BJ (cell line): ENCODE data around the gene RPS26. TPM values are rescaled to one million over a fixed set of nuclear protein-coding genes. Genes with fewer than 3 reads are reported as not detected.

Experiments used
- CTCF ChIA-PET: fragments of 350-600 bp; formaldehyde crosslinking; extraction: SDS; loops from one replicate; lab custom pipeline; 2021; ENCODE audit warnings: antibody characterized with exemption, inconsistent platforms; lab: Yijun Ruan, JAX
- POLR2A ChIA-PET: fragments of 300-600 bp; sonication (Branson Sonifier 250); formaldehyde crosslinking; extraction: SDS; loops from one replicate; lab custom pipeline; 2021; ENCODE audit warnings: antibody characterized with exemption; lab: Charles Lee
- DNase-seq: peaks from one replicate; pipeline ENCODE4 v3.0.0-alpha.2; 2011; ENCODE audit warnings: low read depth
- H3K27me3 ChIP-seq: 2 replicates; pipeline ENCODE4 v1.6.0; 2011; ENCODE audit warnings: low read length; ENCODE audit not compliant: control insufficient read depth, insufficient read depth
- H3K36me3 ChIP-seq: 2 replicates; pipeline ENCODE4 v1.5.1; 2011; ENCODE audit warnings: low read length; ENCODE audit not compliant: control insufficient read depth, insufficient read depth
- H3K4me3 ChIP-seq: 2 replicates; pipeline ENCODE4 v1.5.1; 2011; ENCODE audit warnings: low read depth, mild to moderate bottlenecking, control low read depth, low read length
- polyA plus RNA-seq: library from polyadenylated mRNA; depleted of rRNA; stranded (reverse); fragments of >200 nt; gene quantifications from 2 replicates; pipeline ENCODE4 v1.2.3, GENCODE V29; 2011
- TF ChIP-seq, protein P1 (sequence below): IDR thresholded peaks from 2 replicates; pipeline ENCODE4 v1.5.1; 2011; ENCODE audit warnings: low read depth, mild to moderate bottlenecking, control low read depth, inconsistent platforms, low read length, moderate library complexity; ENCODE audit not compliant: insufficient read depth

Gene RPS26
- polyA plus RNA-seq, 1 experiment, result 635 TPM

GRCh38 chr12:56004211-56004610 lies 37.5 kb upstream of the RPS26 start:
- CTCF ChIA-PET, result interaction anchor here (0.6 to 1.5 kb wide), 2 partner anchors 10 to 26 kb away, joined by 3 to 5 read pairs; no protein-coding TSS in a partner anchor
- no peak overlapping the region for H3K4me3 ChIP-seq
- no peaks in the 10 kb centered on the region for H3K27me3 ChIP-seq
- POLR2A ChIA-PET, result no interaction called here
- DNase-seq, result no peak
- TF ChIP-seq, protein P1, sequence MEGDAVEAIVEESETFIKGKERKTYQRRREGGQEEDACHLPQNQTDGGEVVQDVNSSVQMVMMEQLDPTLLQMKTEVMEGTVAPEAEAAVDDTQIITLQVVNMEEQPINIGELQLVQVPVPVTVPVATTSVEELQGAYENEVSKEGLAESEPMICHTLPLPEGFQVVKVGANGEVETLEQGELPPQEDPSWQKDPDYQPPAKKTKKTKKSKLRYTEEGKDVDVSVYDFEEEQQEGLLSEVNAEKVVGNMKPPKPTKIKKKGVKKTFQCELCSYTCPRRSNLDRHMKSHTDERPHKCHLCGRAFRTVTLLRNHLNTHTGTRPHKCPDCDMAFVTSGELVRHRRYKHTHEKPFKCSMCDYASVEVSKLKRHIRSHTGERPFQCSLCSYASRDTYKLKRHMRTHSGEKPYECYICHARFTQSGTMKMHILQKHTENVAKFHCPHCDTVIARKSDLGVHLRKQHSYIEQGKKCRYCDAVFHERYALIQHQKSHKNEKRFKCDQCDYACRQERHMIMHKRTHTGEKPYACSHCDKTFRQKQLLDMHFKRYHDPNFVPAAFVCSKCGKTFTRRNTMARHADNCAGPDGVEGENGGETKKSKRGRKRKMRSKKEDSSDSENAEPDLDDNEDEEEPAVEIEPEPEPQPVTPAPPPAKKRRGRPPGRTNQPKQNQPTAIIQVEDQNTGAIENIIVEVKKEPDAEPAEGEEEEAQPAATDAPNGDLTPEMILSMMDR, result no peak
- peaks cover 9% of the 10 kb centered on the region for H3K36me3 ChIP-seq

DNA sequence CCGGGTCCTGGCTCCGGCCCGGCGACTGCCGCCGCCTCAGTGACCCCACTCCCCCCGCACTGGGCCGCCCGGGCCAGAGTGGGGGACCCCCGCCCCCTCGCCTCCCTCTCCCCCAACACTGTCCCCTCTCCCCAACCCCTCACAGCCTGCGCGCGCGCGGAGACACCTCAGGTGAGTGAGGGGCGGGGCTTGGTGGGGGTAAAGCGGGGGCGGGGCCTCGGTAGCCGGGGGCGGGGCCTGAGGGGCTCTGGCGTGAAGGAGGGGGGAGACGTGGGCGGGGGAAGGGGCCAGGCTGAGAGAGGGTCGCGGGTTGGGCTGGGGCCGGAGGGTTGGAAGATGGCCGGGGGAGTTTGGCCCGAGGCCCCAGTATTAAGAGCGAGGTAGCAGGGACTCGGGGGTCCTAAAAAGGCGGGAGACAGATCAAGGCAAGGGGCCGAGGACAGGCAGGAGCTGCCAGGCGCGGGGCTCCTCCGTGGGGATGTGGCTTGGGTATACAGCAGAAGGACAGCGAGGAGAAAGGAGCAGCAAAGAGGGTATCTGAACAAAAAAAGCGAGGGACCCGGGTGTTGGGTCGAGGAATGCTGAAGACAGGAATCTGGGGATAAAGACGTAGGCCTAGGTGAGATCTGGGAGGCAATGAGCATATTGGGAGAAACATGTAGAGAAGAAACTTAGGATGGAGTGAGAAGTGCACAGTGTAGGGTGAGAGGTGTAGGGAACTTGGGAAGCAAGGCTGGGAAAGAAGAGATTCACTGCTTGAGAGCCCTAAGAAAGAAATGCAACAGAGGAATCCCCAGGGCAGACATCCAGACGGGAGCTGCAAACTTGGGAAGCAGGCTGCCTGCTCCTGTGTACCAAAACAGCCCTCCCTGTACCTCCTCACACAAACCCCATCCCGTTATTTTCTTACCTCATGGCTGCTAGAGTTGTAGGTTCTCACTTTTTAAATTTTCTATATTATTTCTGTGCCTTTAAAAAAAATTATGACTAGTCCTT lies 33.9 kb upstream of the RPS26 start:
- Histone ChIP-seq H3K27me3 (no peaks in the 10 kb centered on the region), H3K4me3 (peak overlapping the region; percentile 80), H3K36me3 (peaks cover 8% of the 10 kb centered on the region)
- ChIA-PET POLR2A (no interaction called here), CTCF (interaction anchor here (0.5 to 2.2 kb wide), 7 partner anchors 10 to 37 kb away, joined by 3 to 19 read pairs (median 3); partner anchors contain the start of gene SUOX)
- DNase-seq, result no peak
- TF ChIP-seq, protein P1, result no peak

GRCh38 chr12:56010111-56010570 lies 31.6 kb upstream of the RPS26 start:
- Histone ChIP-seq H3K4me3 (no peak overlapping the region), H3K36me3 (no peaks in the 10 kb centered on the region), H3K27me3 (no peaks in the 10 kb centered on the region)
- ChIA-PET POLR2A (no interaction called here), CTCF (interaction anchor here (1.1 to 1.9 kb wide), 3 partner anchors 14 to 37 kb away, joined by 4 to 11 read pairs (median 5); no protein-coding TSS in a partner anchor)
- TF ChIP-seq, protein P1, result no peak
- no peak for DNase-seq

DNA sequence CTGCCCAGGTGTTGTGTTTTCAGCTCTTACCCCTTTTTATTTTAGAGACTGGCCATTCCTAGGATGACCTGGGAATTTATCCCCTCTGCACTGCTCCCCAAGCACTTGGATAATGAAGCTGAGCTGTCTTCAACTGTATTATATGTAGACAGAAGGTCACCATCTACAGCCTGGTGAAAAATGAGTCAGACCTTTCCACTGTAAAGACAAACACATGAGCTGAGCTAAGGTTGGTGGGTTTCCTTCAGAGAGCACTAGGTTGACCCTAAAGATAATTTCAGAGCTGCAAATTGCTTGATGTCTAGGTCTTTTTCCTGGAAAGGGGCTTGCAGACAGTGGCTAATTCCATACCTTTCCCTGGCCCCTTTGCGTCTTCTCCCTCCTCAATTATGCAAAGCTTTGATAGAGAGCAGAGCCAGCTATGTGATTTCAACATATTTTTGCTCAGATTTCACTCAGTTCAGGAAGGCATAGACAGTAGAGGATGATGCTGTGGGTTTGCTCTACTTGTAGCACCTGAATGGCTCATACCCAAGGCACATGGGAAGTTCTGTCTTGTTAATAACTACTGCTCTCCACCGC lies 30.1 kb upstream of the RPS26 start:
- no peaks in the 10 kb centered on the region for H3K27me3 ChIP-seq
- H3K36me3 ChIP-seq, result no peaks in the 10 kb centered on the region
- ChIA-PET POLR2A (no interaction called here), CTCF (interaction anchor here (1.3 kb wide), 1 partner anchor 18 kb away, joined by 7 read pairs; no protein-coding TSS in a partner anchor)
- no peak overlapping the region for H3K4me3 ChIP-seq
- no peak for DNase-seq
- TF ChIP-seq, protein P1, result no peak

DNA sequence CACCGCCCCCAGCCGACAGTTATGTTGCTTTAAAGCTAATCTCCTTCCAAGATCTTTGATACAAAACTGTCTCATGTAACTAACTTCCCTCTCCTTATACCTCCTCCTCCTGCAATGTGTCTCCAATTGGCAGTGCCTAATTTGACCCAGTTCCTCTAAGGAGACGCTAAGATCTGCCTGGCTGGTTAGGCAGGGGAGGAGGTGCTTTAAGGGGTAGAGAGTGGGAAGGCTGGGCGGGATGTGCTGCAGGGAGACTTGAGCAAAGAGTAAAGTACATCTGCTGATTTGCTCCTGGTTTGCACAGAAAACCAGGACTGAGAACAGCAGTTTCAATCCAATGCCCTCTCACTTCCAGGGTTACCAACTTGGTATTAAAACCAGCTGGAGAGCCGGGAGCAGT lies 28.2 kb upstream of the RPS26 start:
- Histone ChIP-seq H3K27me3 (no peaks in the 10 kb centered on the region), H3K4me3 (no peak overlapping the region), H3K36me3 (no peaks in the 10 kb centered on the region)
- ChIA-PET POLR2A (no interaction called here), CTCF (interaction anchor here (1.1 to 1.8 kb wide), 2 partner anchors 16 to 17 kb away, joined by 3 to 8 read pairs; partner anchors contain the start of gene SUOX)
- DNase-seq, result no peak
- TF ChIP-seq, protein P1, result no peak
